ENCODE results near the gene CPZ.
"Not testable (repeated sequence)": the region's sequence is repeated elsewhere in the genome, so short reads cannot be mapped to it uniquely, and the experiment has no call there.

CPZ gene

GRCh38 chr4:8613421-8614364 lies 21.1 kb downstream of the CPZ start:
- DNase-seq: no peak

- no peak for DNase-seq
Observed at GRCh38 chr4:8614365-8615193, 22.0 kb downstream of the CPZ start.

- no peak for DNase-seq
Observed at GRCh38 chr4:8615366-8615765, 22.8 kb downstream of the CPZ start.

GRCh38 chr4:8615921-8616787 lies 23.6 kb downstream of the CPZ start:
- DNase-seq: no peak

- DNase-seq: no peak
Observed at GRCh38 chr4:8616831-8617230, 24.3 kb downstream of the CPZ start.

- no peak for DNase-seq
Observed at GRCh38 chr4:8617486-8618040, 25.0 kb downstream of the CPZ start.

GRCh38 chr4:8618421-8618820 lies 25.9 kb downstream of the CPZ start:
- DNase-seq: no peak

- DNase-seq: no peak
Observed at GRCh38 chr4:8618961-8619720, 26.6 kb downstream of the CPZ start.

GRCh38 chr4:8621135-8621534 lies 28.6 kb downstream of the CPZ start:
- DNase-seq: not testable (repeated sequence)

- not testable (repeated sequence) for DNase-seq
Observed at GRCh38 chr4:8624601-8625272, 32.2 kb downstream of the CPZ start.

GRCh38 chr4:8630240-8630905 lies 37.8 kb downstream of the CPZ start:
- not testable (repeated sequence) for DNase-seq

GRCh38 chr4:8631896-8632295 lies 39.3 kb downstream of the CPZ start:
- DNase-seq: not testable (repeated sequence)

GRCh38 chr4:8634773-8635172 lies 42.2 kb downstream of the CPZ start:
- not testable (repeated sequence) for DNase-seq

GRCh38 chr4:8635897-8636554 lies 43.5 kb downstream of the CPZ start:
- DNase-seq: not testable (repeated sequence)

GRCh38 chr4:8637456-8637984 lies 45.0 kb downstream of the CPZ start:
- no peak for DNase-seq

GRCh38 chr4:8639021-8639420 lies 46.5 kb downstream of the CPZ start:
- DNase-seq: no peak

GRCh38 chr4:8639777-8640720 lies 47.5 kb downstream of the CPZ start:
- no peak for DNase-seq

GRCh38 chr4:8640816-8641215 lies 48.3 kb downstream of the CPZ start:
- DNase-seq: no peak
